KBM-7 (cell line): ENCODE measurements around the gene DRC1.

ENCODE experiments used
- DNase-seq: peaks from one replicate; pipeline ENCODE4 v3.0.0-alpha.2; 2015
- in situ Hi-C: fragments of 300-500 bp; cut with MboI; formaldehyde crosslinking; loops from 2 replicates; pipeline ENCODE4 v1.14.3; 2020; ENCODE audit warnings: low sequenced_read_pairs, low pct_unique_long_range_greater_than_20kb, mixed read lengths

The DRC1 gene

DNA sequence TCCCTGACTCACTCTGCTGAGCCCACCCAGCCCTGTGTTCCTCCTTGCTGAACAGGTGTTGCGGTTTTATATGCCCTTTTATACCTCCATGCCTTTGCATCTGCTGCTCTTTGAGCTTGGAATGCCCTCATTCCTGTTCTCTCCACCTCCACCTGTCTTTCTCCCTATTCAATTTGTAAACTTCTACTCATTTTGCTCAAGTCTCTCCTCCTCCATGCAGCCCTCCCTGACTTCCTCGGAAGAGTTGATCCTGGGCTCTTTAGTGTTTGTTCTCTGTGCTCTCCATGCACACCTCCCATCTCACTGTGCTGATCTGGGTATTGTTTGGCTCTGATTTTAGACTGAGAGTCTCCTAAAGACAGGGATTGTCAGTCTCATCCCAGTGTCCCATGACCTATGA is 83.4 kb downstream of the DRC1 start:
- in situ Hi-C loops, result no loop called here
- no peak for DNase-seq

DNA sequence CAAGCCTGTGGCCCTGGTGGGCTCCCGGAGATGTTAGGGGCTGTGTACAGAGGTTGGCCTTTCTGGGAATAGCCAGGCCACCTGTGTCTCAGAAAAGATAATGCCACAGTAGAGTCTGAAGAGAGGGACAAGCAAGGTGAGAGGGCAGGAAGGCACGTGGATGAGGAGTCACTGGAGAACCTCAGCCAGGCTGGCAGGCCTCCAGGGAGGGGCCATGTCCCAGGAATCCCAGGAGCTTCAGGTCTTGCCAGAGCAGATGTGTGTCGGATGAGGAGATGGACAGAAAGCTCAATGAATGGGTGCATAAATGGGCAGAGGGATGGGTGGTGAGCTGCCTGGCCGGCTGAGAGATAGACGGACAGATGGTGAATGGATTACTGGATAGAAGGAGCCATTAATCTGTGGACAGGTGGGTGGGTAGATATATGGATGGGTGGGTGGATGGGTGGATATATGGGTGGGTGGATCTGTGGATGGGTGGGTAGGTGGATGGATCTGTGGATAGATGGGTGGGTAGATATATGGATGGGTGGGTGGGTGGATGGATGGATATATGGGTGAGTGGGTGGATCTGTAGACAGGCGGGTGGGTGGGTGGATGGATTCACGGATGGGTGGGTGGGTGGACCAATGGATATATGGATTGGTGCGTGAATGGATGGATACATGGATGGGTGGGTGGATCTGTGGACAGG is 84.2 kb downstream of the DRC1 start:
- no peak for DNase-seq
- in situ Hi-C loops, result no loop called here

DNA sequence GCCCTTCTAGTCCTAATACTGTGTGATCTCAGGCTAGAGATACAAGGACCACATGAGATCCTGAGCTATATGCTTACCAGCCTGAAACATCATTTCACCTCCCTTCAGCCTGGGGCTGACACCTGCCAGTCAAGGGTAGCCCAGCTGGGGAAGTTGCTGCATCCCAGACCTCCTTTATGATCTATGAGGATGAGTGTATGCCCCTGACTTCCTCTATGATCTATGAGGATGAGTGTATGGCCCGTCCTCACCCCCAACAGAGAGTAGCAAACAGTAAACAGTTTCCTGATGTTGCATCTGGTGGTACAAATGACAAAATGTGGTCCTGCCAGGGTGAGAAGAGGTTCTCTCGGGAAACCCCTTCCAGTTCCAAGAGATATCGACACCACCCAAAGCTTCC is 85.1 kb downstream of the DRC1 start:
- in situ Hi-C loops, result no loop called here
- no peak for DNase-seq

- DNase-seq, result no peak
- in situ Hi-C loops, result no loop called here
Measured at GRCh38 chr2:26487192-26487591, 85.5 kb downstream of the DRC1 start.

DNA sequence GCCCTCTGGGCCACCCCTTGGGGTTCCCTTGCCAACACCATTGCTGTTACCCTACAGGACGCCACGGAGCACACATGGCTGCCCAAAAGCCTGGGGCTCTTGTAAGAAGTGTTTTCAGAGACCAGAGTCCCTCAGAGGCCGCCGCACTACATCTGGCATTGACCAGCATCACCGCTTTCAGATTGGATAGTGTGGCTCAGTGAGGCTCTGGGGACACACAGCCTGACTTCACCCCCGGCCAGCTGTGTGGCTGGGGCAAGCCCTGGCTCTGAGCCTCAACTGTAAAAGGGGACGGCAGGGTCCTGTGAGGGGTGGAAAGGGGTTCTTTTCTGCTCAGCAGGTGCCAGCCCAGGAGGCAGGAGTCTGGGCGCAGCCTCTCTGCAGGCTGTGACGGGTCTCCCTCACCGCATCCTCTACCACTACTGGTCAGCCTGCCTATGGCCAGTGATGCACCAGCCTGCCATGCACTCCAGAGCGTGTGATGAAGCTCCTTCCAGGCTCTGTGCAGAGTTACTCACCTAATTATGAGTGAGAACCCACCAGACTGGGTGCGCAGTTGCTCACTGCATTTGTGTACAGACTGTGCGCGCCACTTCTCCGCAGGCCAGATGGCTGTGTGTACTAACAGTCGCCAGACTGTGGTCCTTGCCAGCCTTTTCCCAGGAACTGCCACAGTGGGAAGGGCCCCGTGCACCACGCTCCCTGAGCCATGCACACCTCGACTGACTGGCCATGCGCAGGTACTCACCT is 86.9 kb downstream of the DRC1 start:
- in situ Hi-C loops, result no loop called here
- no peak for DNase-seq

GRCh38 chr2:26489213-26489850 is 87.6 kb downstream of the DRC1 start:
- DNase-seq, result no peak

GRCh38 chr2:26491563-26492167 is 89.9 kb downstream of the DRC1 start:
- in situ Hi-C loops, result no loop called here
- DNase-seq, result no peak

More at GRCh38 chr2:26489213-26489850, 87.6 kb downstream of the DRC1 start:
- in situ Hi-C loops, result no loop called here

GRCh38 chr2:26492749-26493515 is 91.2 kb downstream of the DRC1 start:
- in situ Hi-C loops, result no loop called here
- peak; percentile 89 for DNase-seq

- DNase-seq, result no peak
- in situ Hi-C loops, result no loop called here
Measured at GRCh38 chr2:26493566-26493965, 91.8 kb downstream of the DRC1 start.

- no peak for DNase-seq
- in situ Hi-C loops, result no loop called here
Measured at GRCh38 chr2:26494199-26494598, 92.5 kb downstream of the DRC1 start.

- in situ Hi-C loops, result no loop called here
- no peak for DNase-seq
Measured at GRCh38 chr2:26494891-26495290, 93.2 kb downstream of the DRC1 start.

GRCh38 chr2:26495705-26496297 is 94.1 kb downstream of the DRC1 start:
- in situ Hi-C loops, result no loop called here
- DNase-seq, result no peak

- no peak for DNase-seq
- in situ Hi-C loops, result no loop called here
Measured at GRCh38 chr2:26500406-26500805, 98.7 kb downstream of the DRC1 start.

GRCh38 chr2:26503231-26503880 is 101.6 kb downstream of the DRC1 start:
- peak; percentile 90 for DNase-seq
- in situ Hi-C loops, result no loop called here

GRCh38 chr2:26504002-26504401 is 102.3 kb downstream of the DRC1 start:
- in situ Hi-C loops, result no loop called here
- no peak for DNase-seq

DNA sequence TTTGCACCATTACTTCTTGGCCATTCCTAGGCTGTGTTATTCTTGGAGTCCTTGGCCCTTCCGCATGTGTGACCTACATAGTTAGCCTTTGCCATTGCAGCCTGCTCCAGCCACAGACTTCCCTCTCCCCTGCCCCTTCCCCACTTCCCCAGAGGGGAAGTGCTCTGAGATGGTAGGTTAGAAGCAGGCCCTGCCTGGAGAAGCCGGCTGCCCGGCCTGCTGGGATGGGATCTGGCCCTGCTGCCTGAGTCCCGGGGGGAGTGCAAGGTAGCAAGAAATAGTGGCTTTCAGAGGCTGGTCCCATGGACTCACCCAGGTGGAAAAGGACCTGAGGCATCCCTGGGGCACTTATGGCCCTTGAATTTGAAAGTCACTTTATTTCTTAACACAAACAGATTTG is 104.6 kb downstream of the DRC1 start:
- DNase-seq, result no peak
- in situ Hi-C loops, result no loop called here
